NCI-H345 treated with DMSO at 0.1 percent for 48 hours (cell line): ENCODE measurements around the gene KHK.
"Not testable (repeated sequence)": the region's sequence is repeated elsewhere in the genome, so short reads cannot be mapped to it uniquely, and the experiment has no call there.

Source experiments
- DNase-seq: peaks from one replicate; lab custom pipeline; 2025; ENCODE audit not compliant: unreplicated experiment; lab: John Stamatoyannopoulos, UW

Gene KHK

GRCh38 chr2:27095745-27096651 is 9.4 kb downstream of the KHK start:
- DNase-seq: no peak

GRCh38 chr2:27096748-27097297 is 10.3 kb downstream of the KHK start:
- DNase-seq: no peak

- DNase-seq: no peak
Observed at GRCh38 chr2:27097341-27097740, 10.8 kb downstream of the KHK start.

- DNase-seq: no peak
Observed at GRCh38 chr2:27099334-27099955, 12.9 kb downstream of the KHK start.

GRCh38 chr2:27100036-27100435 is 13.5 kb downstream of the KHK start:
- no peak for DNase-seq

- DNase-seq: no peak
Observed at GRCh38 chr2:27102329-27102728, 15.8 kb downstream of the KHK start.

GRCh38 chr2:27105981-27106380 is 19.4 kb downstream of the KHK start:
- no peak for DNase-seq

- DNase-seq: no peak
Observed at GRCh38 chr2:27108221-27108620, 21.6 kb downstream of the KHK start.

- no peak for DNase-seq
Observed at GRCh38 chr2:27109083-27109482, 22.5 kb downstream of the KHK start.

GRCh38 chr2:27110603-27111352 is 24.2 kb downstream of the KHK start:
- not testable (repeated sequence) for DNase-seq

- not testable (repeated sequence) for DNase-seq
Observed at GRCh38 chr2:27111392-27112078, 25.0 kb downstream of the KHK start.

- DNase-seq: no peak
Observed at GRCh38 chr2:27115519-27115918, 28.9 kb downstream of the KHK start.

GRCh38 chr2:27117995-27118524 is 31.5 kb downstream of the KHK start:
- no peak for DNase-seq

GRCh38 chr2:27118525-27119329 is 32.2 kb downstream of the KHK start, which contains the start of gene CGREF1:
Gene CGREF1, minus strand, starts transcription at chr2:27119128. Its CDS starts 14,762 bp downstream, at chr2:27104366.
- DNase-seq: no peak

GRCh38 chr2:27119330-27119670 is 32.7 kb downstream of the KHK start:
- not testable (repeated sequence) for DNase-seq

- DNase-seq: no peak
Observed at GRCh38 chr2:27121906-27122305, 35.3 kb downstream of the KHK start.

- no peak for DNase-seq
Observed at GRCh38 chr2:27122791-27123190, 36.2 kb downstream of the KHK start.

- DNase-seq: peak; percentile 17
Observed at GRCh38 chr2:27123302-27124150, 37.0 kb downstream of the KHK start, which contains the start of gene ABHD1. Gene ABHD1, plus strand, starts transcription at chr2:27123815. Its CDS starts 134 bp downstream, at chr2:27123949.

- no peak for DNase-seq
Observed at GRCh38 chr2:27125104-27125503, 38.5 kb downstream of the KHK start.
